Smooth muscle cell of the brain vasculature (primary cell): Measurements from ENCODE around the gene CHRD.
"Not testable (repeated sequence)": the region's sequence is repeated elsewhere in the genome, so short reads cannot be mapped to it uniquely, and the experiment has no call there.

Experiments used
- DNase-seq: peaks from one replicate; pipeline ENCODE4 v3.0.0-alpha.2; 2012; ENCODE audit warnings: low read depth, low spot score

The CHRD gene

GRCh38 chr3:184379358-184380184 is at the start of gene CHRD:
CHRD (plus strand) TSS chr3:184380054; CDS start chr3:184380319, 265 bp downstream.
- DNase-seq, result no peak

- DNase-seq, result no peak
Observed at GRCh38 chr3:184332370-184333090, 47.3 kb upstream of the CHRD start.

- DNase-seq, result no peak
Observed at GRCh38 chr3:184333190-184333589, 46.7 kb upstream of the CHRD start.

- DNase-seq, result no peak
Observed at GRCh38 chr3:184333700-184334099, 46.2 kb upstream of the CHRD start.

GRCh38 chr3:184334470-184335158 is 45.2 kb upstream of the CHRD start:
- no peak for DNase-seq

GRCh38 chr3:184335291-184335660 is 44.6 kb upstream of the CHRD start:
- no peak for DNase-seq

GRCh38 chr3:184335661-184336546 is 44.0 kb upstream of the CHRD start:
- no peak for DNase-seq

GRCh38 chr3:184336547-184337398 is 43.1 kb upstream of the CHRD start:
- no peak for DNase-seq

- DNase-seq, result no peak
Observed at GRCh38 chr3:184337399-184337714, 42.5 kb upstream of the CHRD start, which contains the start of gene FAM131A. FAM131A (plus strand) TSS chr3:184337600; CDS start chr3:184337631, 31 bp downstream.

GRCh38 chr3:184337981-184338380 is 41.9 kb upstream of the CHRD start:
- DNase-seq, result no peak

- DNase-seq, result no peak
Observed at GRCh38 chr3:184338511-184338945, 41.3 kb upstream of the CHRD start.

GRCh38 chr3:184339001-184339400 is 40.9 kb upstream of the CHRD start:
- no peak for DNase-seq

- not testable (repeated sequence) for DNase-seq
Observed at GRCh38 chr3:184339451-184340135, 40.3 kb upstream of the CHRD start.

- DNase-seq, result no peak
Observed at GRCh38 chr3:184341925-184342324, 37.9 kb upstream of the CHRD start.

GRCh38 chr3:184343200-184343876 is 36.5 kb upstream of the CHRD start:
- DNase-seq, result peak; percentile 91

- DNase-seq, result no peak
Observed at GRCh38 chr3:184344579-184345316, 35.1 kb upstream of the CHRD start.

- DNase-seq, result no peak
Observed at GRCh38 chr3:184345317-184346144, 34.3 kb upstream of the CHRD start.
